ENCODE measurements around the gene PAWR.

DNA sequence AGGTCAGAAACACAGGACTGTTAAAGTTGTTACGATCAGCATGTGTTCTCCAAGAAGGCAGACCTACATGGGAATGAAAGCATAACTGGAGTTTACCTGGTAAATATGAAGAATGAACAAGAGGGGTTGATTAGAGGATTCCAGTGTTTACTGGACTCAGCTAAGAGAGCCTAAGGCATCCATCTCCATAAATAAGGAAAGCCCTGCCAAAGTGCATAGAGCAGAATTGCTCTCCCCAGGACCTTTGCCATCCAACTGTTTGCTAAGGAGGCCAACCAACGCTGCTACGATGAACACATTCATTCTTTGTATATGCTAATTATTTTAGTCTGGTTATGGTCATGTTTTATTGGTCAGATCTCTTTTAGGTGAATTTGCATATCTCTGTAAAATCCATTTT is 17.1 kb upstream of the PAWR start:
- no peak for TF ChIP-seq CEBPB (IDR thresholded peaks at IDR 0.05)
- TF ChIP-seq, protein P1, sequence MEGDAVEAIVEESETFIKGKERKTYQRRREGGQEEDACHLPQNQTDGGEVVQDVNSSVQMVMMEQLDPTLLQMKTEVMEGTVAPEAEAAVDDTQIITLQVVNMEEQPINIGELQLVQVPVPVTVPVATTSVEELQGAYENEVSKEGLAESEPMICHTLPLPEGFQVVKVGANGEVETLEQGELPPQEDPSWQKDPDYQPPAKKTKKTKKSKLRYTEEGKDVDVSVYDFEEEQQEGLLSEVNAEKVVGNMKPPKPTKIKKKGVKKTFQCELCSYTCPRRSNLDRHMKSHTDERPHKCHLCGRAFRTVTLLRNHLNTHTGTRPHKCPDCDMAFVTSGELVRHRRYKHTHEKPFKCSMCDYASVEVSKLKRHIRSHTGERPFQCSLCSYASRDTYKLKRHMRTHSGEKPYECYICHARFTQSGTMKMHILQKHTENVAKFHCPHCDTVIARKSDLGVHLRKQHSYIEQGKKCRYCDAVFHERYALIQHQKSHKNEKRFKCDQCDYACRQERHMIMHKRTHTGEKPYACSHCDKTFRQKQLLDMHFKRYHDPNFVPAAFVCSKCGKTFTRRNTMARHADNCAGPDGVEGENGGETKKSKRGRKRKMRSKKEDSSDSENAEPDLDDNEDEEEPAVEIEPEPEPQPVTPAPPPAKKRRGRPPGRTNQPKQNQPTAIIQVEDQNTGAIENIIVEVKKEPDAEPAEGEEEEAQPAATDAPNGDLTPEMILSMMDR (IDR thresholded peaks at IDR 0.05) = no peak
- TF ChIP-seq RFX5 (IDR thresholded peaks at IDR 0.05) = no peak
- no peak for TF ChIP-seq EP300 (IDR thresholded peaks at IDR 0.05)
